ENCODE measurements around the gene CMIP. TPM values are rescaled to one million over a fixed set of nuclear protein-coding genes. Genes with fewer than 3 reads are reported as not detected.

The CMIP gene
- total RNA-seq, 4 donors from 2014 or later, result 16.7 to 104 (median 43.6) TPM

GRCh38 chr16:81499576-81500380 is 55.2 kb downstream of the CMIP start:
- Histone ChIP-seq H3K4me1 (no peaks in the 10 kb centered on the region), H3K27ac (no peak overlapping the region), H3K27me3 (no peaks in the 10 kb centered on the region), H3K4me3 (no peak overlapping the region), H3K9me3 (no peaks in the 10 kb centered on the region), H3K36me3 (no peaks in the 10 kb centered on the region)
- intact Hi-C loops (cut with DNase I; ENCODE audit: low total_unique reads), result no loop called here
- no peak for DNase-seq
- TF ChIP-seq CTCF (IDR thresholded peaks at IDR 0.05), result no peak
- TF ChIP-seq POLR2A (IDR thresholded peaks at IDR 0.05), result no peak

- H3K4me3 ChIP-seq, result no peak overlapping the region
- H3K4me1 ChIP-seq, result no peaks in the 10 kb centered on the region
- no peaks in the 10 kb centered on the region for H3K36me3 ChIP-seq
- H3K27ac ChIP-seq, result no peak overlapping the region
- H3K27me3 ChIP-seq, result no peaks in the 10 kb centered on the region
- TF ChIP-seq POLR2A (IDR thresholded peaks at IDR 0.05), result no peak
- no peak for TF ChIP-seq CTCF (IDR thresholded peaks at IDR 0.05)
- H3K9me3 ChIP-seq, result no peaks in the 10 kb centered on the region
- DNase-seq, result no peak
- intact Hi-C loops (cut with DNase I; ENCODE audit: low total_unique reads), result no loop called here
Measured at GRCh38 chr16:81500833-81501521, 56.4 kb downstream of the CMIP start.

GRCh38 chr16:81502396-81503070 is 57.9 kb downstream of the CMIP start:
- no peaks in the 10 kb centered on the region for H3K4me1 ChIP-seq
- intact Hi-C loops (cut with DNase I; ENCODE audit: low total_unique reads), result no loop called here
- TF ChIP-seq POLR2A (IDR thresholded peaks at IDR 0.05) (no peak), CTCF (IDR thresholded peaks at IDR 0.05) (no peak)
- DNase-seq, result no peak
- no peaks in the 10 kb centered on the region for H3K9me3 ChIP-seq
- no peaks in the 10 kb centered on the region for H3K27me3 ChIP-seq
- no peaks in the 10 kb centered on the region for H3K36me3 ChIP-seq
- no peak overlapping the region for H3K27ac ChIP-seq
- H3K4me3 ChIP-seq, result no peak overlapping the region

- H3K4me3 ChIP-seq, result no peak overlapping the region
- no peaks in the 10 kb centered on the region for H3K9me3 ChIP-seq
- H3K27me3 ChIP-seq, result no peaks in the 10 kb centered on the region
- no peaks in the 10 kb centered on the region for H3K4me1 ChIP-seq
- DNase-seq, result no peak
- TF ChIP-seq POLR2A (IDR thresholded peaks at IDR 0.05) (no peak), CTCF (IDR thresholded peaks at IDR 0.05) (no peak)
- no peaks in the 10 kb centered on the region for H3K36me3 ChIP-seq
- no peak overlapping the region for H3K27ac ChIP-seq
- intact Hi-C loops (cut with DNase I; ENCODE audit: low total_unique reads), result no loop called here
Measured at GRCh38 chr16:81505011-81505661, 60.5 kb downstream of the CMIP start.
